Psoas muscle (tissue), 8 donors: ENCODE results near the gene ARL8A. TPM values are rescaled to one million over a fixed set of nuclear protein-coding genes. Genes with fewer than 3 reads are reported as not detected.
"Not testable (repeated sequence)": the region's sequence is repeated elsewhere in the genome, so short reads cannot be mapped to it uniquely, and the experiment has no call there.

Experiments used
- ATAC-seq, 4 donors: fragments of 200-7000 bp; cut with Tn5 transposase; one replicate each; pipeline ENCODE4 v1.9.1; 2020; ENCODE audit warnings: moderate library complexity in 3 of 4, mild to moderate bottlenecking in 2 of 4
- DNase-seq, 2 donors: peaks; one replicate each; pipeline ENCODE4 v3.0.0-alpha.2; 2020
- H3K27ac ChIP-seq: fragments of 200-600 bp; one replicate; pipeline ENCODE4 v1.8.0; 2022
- H3K27me3 ChIP-seq, 3 donors: fragments of 200-600 bp in 1 of 3; one replicate each; pipeline versions ENCODE4 v1.6.1 to v1.8.0; 2013 to 2022; ENCODE audit warnings: low read length in 2 of 3, mild to moderate bottlenecking in 2 of 3, moderate library complexity in 1 of 3; ENCODE audit not compliant: insufficient read depth in 3 of 3
- H3K36me3 ChIP-seq, 2 donors: fragments of 200-600 bp in 1 of 2; one replicate each; pipeline versions ENCODE4 v1.6.1 to v1.8.0; 2013 to 2022; ENCODE audit warnings: low read depth in 1 of 2, mild to moderate bottlenecking in 1 of 2, moderate library complexity in 1 of 2; ENCODE audit not compliant: insufficient read depth in 1 of 2
- H3K4me1 ChIP-seq: fragments of 200-600 bp; one replicate; pipeline ENCODE4 v1.8.0; 2022
- H3K4me3 ChIP-seq: fragments of 200-600 bp; one replicate; pipeline ENCODE4 v1.8.0; 2022; ENCODE audit warnings: mild to moderate bottlenecking
- H3K9me3 ChIP-seq: fragments of 200-600 bp; one replicate; pipeline ENCODE4 v1.8.0; 2022
- CTCF ChIP-seq: fragments of 200-600 bp; IDR thresholded peaks from one replicate; pipeline ENCODE4 v1.8.0; 2022; ENCODE audit warnings: antibody characterized with exemption
- WGBS, 3 donors: extraction: QIAGEN DNeasy Blood & Tissue Kit; methylation state at CpG; one replicate each; pipeline versions ENCODE4 v1.1.6 to v1.1.7; 2013; 5-methylcytosine and 5-hydroxymethylcytosine counted together
- intact Hi-C, 2 donors: fragments of 100-400 bp; cut with DNase I; formaldehyde crosslinking; loops; one replicate each; pipeline versions ENCODE4 v1.11.0 to v1.14.2; 2022
- polyA plus RNA-seq, 3 donors: library from polyadenylated mRNA; stranded (reverse); fragments of 200-250 nt; gene quantifications; one replicate each; pipeline ENCODE4 v1.2.3, GENCODE V29; 2013
- total RNA-seq, 4 donors: library from RNA; stranded (reverse); fragmentation: NEBNext Ultra II Directional in 2 of 4; extraction: Animal tissue kit (Norgen Biotek cat#: 25700) in 2 of 4; gene quantifications; one replicate each; pipeline versions ENCODE4 v1.2.1 to v1.2.4, GENCODE V29; 2021 to 2023
- donor health status: healthy with polysubstance abuse.
- donor health status: DM: no; HTN: no; CAD: no; lungs with moderate emphysema.
- donor health status: Bipolar disorder and iron deficiency.
- donor health status: healthy.
- donor health status: DM: yes; HTN: yes; CAD: no.
- donor health status: DM: no; HTN: no; CAD: no.
- donor health status: DM: no; HTN: no; CAD: no.
- donor health status: DM: yes; HTN: yes; CAD: no.

ARL8A gene
- total and polyA plus RNA-seq, 7 donors = 26.6 to 70.6 (median 53.1) TPM

DNA sequence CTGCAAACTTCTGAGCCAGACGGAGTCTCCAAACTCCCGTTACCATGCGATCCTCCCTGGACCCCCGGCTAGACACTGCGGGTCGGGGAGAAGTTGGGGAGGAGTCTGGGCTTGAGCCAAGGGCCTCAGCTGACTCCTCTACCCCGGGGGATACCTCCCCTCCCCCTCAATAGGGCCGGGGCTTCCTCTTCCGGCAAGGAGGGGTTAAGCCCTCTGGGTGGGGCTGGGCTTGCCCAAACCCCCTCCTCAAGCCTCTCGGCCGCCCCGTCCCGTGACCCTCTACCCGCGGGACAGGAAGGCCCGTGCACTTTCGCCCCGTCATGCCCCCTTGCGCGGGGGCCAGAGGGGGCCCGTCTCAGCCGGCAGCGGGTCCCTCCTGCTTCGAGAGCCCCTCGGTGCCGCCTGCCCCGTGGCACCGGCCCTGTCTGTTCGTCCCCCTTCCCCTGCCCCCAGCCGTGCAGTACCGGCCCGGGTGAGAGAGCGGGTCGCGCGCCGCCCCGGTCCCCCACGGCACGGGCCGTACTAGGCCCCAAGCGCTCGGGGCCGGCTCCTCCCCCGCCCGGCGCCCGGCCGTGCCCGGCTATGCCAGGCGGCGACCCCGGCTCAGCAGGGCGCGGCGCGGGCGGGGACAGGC lies 652 bp downstream of the ARL8A start:
- H3K27ac ChIP-seq = peak overlapping the region; percentile 92
- TF ChIP-seq CTCF = no peak
- intact Hi-C loops = no loop called here
- H3K9me3 ChIP-seq = no peaks in the 10 kb centered on the region
- no peaks in the 10 kb centered on the region for H3K27me3 ChIP-seq
- no peaks in the 10 kb centered on the region for H3K36me3 ChIP-seq
- H3K4me1 ChIP-seq = peaks cover 23% of the 10 kb centered on the region
- ATAC-seq = peak; percentile 56 to 74 (median 72)
- peak overlapping the region; percentile 97 for H3K4me3 ChIP-seq
- 0 to 1% (median 1%) methylated on average over 19 to 58 of the region's 58 CpGs for WGBS, 3 donors
- DNase-seq = peak; percentile 41 to 73

DNA sequence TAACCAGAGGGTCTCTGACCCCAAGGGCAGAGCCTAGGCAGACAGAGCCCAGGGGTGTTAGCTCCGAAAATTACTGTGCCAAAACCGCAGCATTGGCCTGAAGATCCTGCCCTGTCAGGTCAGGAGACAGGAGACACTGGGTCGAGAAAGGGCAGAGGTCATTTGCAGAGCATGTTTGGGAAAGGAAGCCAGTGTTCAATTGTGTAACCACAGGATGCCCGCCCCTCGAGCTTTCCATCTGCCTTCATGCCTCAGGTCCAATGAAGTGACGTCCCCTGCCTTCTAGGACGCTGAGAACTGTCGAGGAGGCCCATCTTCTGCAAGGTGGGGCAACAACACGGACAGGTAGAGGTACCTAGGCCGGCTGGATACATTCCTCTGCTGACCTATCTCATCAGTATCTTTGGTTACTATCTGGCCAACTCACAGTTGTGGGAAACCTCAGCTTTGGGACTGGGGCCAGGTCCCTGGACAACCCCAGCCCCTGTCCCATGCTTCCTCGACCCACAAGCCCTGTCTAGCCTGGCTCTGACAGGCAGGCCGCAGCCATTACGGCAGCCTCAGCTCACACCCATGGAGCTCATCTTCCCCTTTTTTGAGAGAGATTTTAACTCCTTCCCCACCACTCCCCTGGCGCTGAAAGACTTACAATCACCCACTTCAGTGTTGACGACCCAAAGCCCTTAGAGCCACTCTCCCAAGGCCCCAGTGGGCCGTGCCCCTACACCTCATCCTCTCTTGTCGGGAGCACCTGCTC lies 1.3 kb downstream of the ARL8A start:
- peak overlapping the region; percentile 97 for H3K4me3 ChIP-seq
- peak in 1 of 2 donors; percentile 49 for DNase-seq
- peaks cover 0 to 7% of the 10 kb centered on the region in 2 donors for H3K36me3 ChIP-seq
- TF ChIP-seq CTCF = no peak
- H3K27ac ChIP-seq = peak overlapping the region; percentile 92
- H3K4me1 ChIP-seq = peaks cover 23% of the 10 kb centered on the region
- no peaks in the 10 kb centered on the region for H3K9me3 ChIP-seq
- ATAC-seq = peak; percentile 32 to 63 (median 43)
- no peaks in the 10 kb centered on the region for H3K27me3 ChIP-seq
- 13 to 18% (median 13%) methylated on average over 16 to 17 of the region's 17 CpGs for WGBS, 3 donors
- intact Hi-C loops = no loop called here

- H3K27ac ChIP-seq = not testable (repeated sequence)
These were observed 3.1 kb downstream of the ARL8A start for GRCh38 chr1:202141468-202141867.

DNA sequence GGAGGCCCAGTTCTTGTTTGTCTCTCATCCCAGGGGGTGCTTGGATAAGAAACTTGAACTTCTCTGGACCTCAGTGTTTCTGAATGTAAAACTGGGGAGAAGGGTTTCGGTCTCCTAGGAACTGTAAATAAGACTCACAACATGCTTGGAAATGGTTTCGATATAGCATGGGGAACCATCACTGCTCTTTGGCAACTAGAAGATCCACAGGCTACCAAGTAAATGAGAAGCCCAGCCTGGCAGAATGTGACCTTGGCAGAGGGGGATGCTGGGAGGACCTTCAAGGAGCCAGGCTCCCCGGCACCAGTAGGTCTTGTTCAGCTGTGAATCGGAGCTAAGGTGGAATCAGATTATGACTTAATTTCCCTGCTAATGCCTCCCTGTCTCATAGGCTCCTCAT lies 3.7 kb downstream of the ARL8A start:
- intact Hi-C loops = no loop called here

More at GRCh38 chr1:202141468-202141867, 3.1 kb downstream of the ARL8A start:
- peaks cover 0 to 23% of the 10 kb centered on the region in 2 donors for H3K36me3 ChIP-seq
- H3K4me3 ChIP-seq, H3K9me3 ChIP-seq, H3K27me3 ChIP-seq, ATAC-seq, DNase-seq, intact Hi-C loops: not testable (repeated sequence)
- 81 to 92% (median 90%) methylated on average over 3 of the region's 3 CpGs for WGBS, 3 donors
- peaks cover 23% of the 10 kb centered on the region for H3K4me1 ChIP-seq

More for the DNA sequence above, 3.7 kb downstream of the ARL8A start:
- Histone ChIP-seq H3K4me3 (no peak overlapping the region), H3K27me3 (no peaks in the 10 kb centered on the region), H3K36me3 (peaks cover 0 to 29% of the 10 kb centered on the region in 2 donors), H3K4me1 (peaks cover 23% of the 10 kb centered on the region), H3K9me3 (no peaks in the 10 kb centered on the region), H3K27ac (no peak overlapping the region)
- DNase-seq = no peak
- 52 to 87% (median 60%) methylated on average over 4 of the region's 4 CpGs for WGBS, 3 donors
- TF ChIP-seq CTCF = no peak
- no peak for ATAC-seq
